GM18517 (cell line): ENCODE measurements around the gene TBL1XR1.

Experiments
- ATAC-seq: cut with Tn5 transposase; IDR thresholded peaks from one replicate; pipeline ENCODE4 v1.9.1; 2021; ENCODE audit warnings: mild to moderate bottlenecking, moderate library complexity; ENCODE audit not compliant: unreplicated experiment

The TBL1XR1 gene

DNA sequence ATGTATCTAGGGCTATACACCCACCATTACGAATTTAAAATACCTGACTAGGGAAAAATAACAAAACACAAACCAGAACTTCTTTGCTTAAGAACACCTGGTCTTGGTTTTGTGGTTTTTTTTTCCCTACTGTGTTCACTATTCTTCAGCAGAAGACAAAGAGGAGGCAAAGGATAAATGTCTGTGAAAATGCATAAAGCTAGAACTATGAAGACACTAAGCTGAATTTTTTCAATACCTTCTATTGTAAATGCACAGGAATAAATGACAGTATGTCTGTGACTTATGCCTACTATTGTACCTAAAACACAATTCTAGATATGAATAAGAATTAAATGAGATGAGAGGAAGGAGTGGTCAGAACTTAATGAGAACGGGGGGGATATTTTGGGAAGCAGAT is 86.9 kb downstream of the TBL1XR1 start:
- no peak for ATAC-seq

DNA sequence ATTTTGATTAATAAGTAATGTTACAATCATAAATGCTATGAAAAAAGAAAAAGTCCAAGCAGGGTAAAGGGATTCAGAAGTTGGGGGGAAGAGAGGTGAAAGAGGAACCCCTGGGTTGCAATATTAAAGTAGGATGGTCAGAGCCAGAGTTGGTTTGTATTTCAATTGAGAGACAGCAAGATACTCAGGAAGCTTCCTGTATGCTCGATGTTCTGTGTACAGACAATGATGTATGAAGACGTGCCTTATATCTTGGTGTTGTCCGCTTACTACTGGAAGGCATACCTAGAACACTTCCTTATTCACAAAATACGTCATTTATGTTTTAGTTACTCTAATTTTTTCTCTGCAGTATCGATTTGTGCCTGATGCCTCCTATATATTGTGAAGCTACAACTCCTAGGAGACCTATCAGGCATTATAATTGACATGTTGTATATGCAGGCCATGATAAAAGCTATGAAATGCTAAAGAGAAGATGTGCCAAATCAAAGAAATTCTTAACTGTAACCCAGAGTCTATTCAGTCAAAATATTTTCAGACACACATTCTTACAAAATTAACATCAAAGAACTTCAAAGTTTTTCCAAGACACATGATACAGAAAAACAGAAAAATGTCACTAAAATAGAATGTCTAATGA is 87.5 kb downstream of the TBL1XR1 start:
- ATAC-seq: no peak

DNA sequence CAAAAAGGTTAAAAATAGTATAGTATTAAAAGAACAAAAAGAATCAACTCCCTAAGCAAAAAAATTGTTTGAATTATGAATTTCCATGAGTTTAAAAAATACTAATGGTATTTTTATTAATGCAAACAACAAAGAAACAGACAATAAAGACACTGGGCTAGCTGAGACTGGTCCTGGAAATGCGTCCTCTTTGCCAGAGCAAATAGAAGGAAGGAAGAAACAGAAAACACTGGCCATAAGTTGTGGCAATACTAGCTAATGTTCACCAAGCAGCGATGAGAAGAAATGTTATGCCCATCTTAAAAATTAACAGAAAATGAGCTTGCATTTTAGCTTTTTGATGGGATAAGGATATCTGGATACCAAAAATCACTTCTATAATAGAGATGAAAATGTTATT is 88.6 kb downstream of the TBL1XR1 start:
- no peak for ATAC-seq

DNA sequence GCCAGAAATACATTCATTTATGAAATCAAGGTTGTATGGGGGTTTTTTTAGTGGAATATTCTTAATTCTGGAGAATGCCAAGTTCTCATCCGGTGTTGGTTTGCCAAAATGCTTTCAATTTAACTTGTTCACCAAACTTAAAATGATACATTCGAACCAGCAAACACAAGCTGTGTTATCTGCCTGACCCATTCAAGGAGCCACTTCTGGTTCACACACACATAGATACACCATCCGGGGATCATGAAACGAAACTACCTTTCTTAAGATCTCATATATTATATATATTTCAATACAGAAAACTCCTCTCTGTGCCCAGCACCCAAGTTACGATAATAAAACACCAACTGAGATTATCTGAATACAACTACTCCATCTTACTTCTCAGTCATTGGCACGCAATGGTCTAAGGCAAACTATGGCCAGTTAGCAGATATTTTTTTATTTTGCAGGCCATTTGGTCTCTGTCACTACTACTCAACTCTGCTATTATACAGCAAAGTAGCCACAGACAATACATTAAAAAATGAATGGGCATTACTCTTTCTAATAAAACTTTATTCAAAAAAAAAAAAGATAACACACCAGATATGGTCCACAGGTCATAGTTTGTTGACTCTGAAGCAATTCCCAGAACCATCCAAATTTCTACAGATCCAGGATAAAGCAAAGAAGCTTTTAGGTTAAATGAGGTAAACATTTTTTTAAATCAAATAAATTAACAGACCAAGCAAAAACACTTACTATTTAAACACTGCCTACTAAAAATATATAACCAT is 89.6 kb downstream of the TBL1XR1 start:
- ATAC-seq: no peak

DNA sequence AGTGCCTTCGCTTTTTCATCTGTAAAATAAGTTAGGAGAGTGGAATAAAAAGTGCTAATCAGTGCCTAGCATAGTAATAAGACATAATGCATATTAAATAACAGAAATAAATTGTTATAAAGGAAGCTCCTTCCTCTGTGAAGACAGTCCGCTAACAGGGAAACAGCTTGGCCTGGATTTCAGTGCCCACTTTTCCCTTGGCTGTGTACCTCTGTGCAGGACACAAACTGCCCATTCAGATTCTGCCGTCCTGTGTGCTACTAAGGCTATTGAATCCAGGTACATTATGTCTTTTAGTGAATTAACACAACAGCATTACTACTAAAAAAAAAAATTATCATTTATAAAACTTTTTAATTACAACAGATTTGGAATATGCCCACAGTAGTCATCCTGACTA is 90.7 kb downstream of the TBL1XR1 start:
- ATAC-seq: no peak

DNA sequence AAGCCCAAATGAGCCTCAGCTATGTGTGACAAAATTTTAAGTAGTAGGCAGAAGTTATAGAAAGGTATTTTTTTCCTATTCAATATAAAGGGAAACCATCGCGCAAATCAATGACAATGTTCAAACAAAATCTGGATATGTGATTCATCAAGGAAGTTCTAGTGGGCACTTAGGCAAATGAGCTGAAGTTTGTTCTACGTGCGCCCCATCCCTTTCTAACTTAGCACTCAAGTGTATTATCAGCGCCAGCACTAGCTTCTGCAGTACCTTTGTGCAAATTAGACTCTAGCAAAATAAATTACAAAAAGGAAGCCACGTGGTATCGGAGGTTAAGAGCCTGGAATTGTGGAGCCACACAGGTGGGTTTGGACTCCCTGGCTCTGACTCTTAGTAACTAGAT is 91.1 kb downstream of the TBL1XR1 start:
- no peak for ATAC-seq

DNA sequence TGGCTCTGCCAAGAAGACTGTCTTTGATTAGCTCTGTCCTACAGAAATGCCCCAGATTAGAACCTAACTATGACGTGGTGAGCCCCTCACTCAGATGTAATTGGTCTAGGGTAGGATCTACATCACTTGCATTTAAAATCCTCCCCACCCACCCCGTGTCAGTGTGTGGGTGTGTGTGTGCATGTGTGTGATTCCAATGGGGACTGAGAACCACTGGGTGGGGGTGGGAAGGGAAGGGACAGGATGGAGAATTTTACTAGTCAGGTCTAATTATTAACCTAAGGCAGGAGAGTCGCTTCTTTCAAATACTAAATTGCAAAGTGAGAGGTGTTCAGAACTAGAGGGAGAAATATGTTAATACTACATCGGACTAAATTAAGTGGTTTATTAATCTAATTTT is 91.7 kb downstream of the TBL1XR1 start:
- no peak for ATAC-seq

DNA sequence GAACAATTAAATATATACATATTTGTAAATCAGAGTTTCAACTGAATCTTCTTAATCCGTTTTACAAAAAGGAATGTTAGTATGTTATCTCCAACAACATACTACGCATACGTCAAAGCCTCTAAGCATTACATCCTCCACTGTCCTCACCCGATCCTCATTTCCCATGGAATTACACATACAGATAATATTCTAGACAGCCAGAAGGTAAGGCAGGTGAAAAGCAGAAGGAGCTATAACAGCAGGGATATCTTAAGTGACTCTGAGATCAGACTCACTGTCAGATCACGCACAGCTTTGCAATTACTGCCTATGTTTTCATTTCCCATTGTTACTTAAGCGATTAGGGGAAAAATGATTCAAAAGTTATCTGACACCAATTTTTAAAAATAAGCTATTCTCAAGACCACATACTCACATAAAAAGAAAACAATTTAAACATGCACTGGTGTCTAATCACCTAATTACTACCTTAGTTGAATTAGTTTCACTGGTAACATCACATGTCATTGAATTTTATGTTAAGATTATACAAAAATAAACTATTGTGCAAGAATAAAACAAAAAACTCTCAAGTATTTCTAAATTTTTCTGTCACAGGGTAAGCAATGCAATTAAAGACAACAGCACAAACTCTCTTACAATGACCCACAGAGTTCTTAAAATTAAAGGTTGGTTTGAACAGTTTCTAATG is 92.8 kb downstream of the TBL1XR1 start:
- ATAC-seq: no peak

DNA sequence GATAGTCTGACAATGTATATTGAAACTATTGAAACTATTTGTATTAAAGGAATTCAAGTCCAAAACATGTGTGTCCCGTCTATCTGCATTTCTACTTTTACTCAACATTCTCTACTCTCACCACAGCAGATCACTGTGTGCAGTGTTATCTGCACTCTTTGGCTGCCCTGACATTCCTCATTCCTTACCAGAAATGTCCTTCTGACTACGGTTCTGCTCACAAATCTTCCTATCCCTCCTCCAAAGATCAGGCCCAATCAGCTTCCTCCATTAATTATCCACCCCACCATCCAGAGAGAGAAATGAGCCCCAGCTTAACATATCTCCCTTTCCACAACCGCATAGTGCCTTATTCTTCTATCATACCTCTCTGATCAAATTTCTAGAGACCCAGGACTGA is 94.7 kb downstream of the TBL1XR1 start:
- ATAC-seq: no peak

DNA sequence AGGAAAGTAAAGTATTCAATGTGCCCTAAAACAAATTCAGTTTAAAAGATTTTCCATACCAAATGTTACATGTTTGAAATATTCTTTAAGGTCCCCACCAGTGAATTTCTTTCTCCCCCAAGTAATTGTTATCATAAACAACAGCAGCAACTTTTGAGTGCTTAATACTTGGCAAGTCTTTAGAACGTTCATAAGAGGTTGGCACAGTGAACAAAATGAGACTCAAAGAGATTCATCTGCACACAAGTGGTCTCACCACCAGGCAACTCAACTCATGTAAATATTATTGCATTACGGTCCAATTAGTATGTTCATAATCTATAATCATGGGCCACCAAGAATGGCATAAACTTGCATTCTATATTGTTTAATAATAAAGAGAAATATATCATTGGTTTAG is 98.7 kb downstream of the TBL1XR1 start:
- ATAC-seq: no peak

DNA sequence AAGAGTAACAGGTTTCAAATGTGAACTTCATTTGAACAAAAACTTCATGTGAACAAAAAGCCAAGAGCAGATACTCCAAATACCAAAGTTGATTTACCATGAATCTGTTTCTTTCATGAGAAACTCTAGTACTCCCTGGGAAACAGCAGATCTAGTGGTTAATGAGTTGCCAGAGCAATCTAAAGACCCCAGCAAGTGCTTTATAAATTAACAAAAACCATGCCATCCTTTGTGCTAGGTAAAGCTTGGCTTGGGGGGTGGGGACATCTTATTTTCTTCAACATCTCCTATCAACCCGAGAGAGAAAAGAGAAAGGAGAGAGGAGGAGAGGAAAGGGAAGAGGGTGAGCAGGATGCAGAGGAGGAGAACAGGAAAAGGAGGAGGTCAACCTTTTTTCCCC is 100.7 kb downstream of the TBL1XR1 start:
- no peak for ATAC-seq

DNA sequence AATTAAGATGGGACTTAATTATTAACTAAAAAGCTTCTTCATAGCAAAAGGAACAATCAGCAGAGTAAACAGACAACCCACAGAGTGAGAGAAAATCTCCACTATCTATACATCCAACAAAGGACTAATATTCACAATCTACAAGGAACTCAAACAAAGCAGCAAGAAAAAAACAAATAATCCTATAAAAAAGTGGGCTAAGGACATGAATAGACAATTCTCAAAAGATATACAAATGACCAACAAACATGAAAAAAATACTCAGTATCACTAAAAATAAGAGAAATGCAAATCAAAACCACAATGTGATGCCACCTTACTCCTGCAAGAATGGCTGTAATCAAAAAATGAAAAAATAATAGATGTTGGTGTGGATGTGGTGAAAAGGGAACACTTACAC is 103.3 kb downstream of the TBL1XR1 start:
- ATAC-seq: no peak

DNA sequence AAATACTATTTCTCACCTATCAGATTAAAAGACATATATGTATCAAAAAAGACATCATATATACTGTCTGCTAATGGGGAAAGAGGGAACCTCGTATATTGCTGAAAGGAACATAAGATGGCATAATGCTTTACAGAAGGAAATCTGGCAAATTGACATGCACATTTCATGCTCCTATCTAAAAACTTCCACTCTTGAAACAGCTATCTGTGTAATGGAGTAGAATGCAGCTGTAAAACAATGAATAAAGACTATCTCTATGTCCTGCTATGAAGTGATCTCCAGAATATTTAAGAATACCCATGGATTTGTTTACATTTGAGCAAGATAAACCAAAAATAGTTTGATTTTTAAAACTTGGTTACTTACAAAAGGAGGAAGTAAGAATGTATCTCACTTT is 107.4 kb downstream of the TBL1XR1 start:
- ATAC-seq: no peak

DNA sequence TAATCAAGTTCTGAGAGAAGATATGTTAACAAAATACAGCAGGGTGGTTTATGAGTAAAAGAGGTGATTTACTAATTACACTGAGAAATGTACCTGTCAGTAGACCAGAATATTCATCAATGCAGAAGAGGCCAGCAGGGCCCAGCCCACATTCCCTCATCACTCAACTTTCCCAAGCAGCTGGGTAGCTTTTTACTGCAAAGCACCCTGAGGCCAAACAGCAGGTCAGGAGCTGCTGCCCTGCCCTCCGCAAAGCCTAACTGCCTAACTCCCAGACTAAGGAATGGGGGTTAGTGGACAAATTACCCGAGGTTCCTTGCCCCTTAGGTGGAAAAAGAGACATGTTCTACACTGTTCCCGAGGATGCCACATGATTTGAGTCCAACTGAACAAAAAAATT is 108.2 kb downstream of the TBL1XR1 start:
- ATAC-seq: no peak

DNA sequence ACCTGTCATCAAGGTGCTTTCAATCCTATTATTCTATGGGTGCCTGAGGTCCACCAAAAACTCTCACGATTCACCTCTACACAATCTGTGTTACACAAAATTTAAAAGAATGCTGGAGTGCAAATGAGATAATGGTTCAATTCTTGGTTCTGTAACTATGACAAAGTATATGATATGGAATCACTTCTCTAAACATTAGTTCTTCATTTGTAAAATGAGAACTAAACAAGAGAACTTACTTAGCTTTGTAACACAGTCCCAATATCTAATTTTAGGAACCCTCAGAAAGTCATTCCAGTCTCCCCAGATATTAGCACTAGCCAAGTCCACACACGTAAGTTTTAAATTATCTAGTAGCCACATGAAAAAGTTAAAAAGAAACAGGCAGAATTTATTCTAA is 111.5 kb downstream of the TBL1XR1 start:
- ATAC-seq: no peak

DNA sequence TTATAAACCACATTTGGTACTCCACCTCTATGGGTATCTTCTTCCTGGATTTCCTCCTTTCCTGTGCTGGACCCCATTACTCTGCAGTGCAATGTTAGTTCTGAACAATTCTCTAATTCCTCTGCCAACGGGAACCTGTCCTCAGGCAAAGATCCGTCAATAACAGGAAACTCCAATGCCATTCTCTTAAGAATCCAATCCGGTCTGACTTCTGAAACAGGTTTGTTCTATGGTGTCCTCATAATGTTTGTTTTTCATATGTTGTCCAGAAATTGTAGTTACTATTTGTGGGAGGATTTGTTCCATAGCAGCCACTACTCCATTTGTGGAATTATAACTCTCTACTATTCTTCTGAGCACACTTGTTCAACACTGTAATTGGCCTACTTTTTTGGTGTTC is 112.7 kb downstream of the TBL1XR1 start:
- no peak for ATAC-seq

DNA sequence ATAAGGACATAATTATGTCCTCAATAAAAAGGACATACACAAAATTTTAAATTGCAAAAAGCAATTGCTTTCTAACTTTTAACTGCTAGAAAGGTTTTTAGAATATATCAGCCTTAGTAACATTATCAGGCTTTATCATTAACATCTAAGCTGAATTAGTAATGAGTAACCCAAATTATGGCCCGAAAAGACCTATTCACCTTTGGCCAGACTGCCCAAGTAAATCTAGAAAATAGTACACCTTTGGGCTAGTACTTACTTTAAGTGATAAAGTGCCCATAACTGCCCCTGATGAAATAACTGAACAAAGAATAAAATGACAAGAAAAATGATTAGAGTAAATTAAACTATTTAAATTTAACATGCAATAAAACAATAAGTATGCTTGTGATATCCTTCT is 117.2 kb downstream of the TBL1XR1 start:
- no peak for ATAC-seq

DNA sequence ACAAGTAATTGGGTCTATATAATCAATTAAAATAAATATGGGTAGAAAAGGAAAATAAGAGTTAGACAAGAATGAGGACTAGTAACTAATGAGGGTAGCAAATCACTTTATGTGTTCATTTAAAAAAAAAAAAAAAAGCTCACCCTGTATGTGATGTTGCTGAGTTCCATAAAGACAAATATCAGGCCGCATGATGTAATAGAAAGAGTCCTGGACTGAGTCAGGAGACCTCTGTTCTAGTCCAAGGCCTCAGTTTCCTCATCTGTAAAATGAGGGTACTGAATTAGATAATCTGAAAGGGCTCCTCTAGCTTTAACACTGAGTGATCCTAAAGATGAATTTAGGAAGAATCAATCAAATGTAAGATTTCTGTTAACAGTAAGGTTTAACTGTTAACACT is 117.6 kb downstream of the TBL1XR1 start:
- ATAC-seq: no peak

DNA sequence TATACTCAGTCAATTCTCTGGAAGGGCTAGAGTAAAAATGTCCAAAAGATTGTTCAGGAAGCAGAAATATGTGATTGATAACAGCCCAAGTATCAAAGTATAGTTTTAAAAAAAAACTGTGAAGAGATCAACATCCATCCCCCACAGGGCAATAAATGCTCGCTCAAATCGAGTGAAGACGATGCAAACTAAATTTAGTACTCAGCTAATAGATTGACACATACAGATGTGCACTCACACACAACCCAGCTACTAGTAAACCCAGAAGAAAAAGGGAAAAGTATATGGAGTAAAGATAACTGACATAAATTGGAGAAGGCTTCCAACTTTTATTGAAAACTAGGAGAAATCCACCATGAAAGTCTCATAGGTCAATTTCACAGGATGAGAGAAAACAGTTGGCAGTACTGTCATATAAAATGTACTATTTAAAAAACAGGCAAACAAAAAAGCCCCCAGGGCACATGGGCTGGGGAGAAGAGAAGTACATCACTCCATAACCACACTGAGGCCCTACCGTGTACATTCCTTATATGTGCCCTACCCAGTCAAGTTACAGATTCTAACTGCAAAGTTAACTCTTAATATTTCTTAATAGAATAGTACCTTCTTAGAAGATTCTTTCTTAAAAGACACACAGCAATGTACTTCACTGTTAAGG is 125.7 kb downstream of the TBL1XR1 start:
- no peak for ATAC-seq

DNA sequence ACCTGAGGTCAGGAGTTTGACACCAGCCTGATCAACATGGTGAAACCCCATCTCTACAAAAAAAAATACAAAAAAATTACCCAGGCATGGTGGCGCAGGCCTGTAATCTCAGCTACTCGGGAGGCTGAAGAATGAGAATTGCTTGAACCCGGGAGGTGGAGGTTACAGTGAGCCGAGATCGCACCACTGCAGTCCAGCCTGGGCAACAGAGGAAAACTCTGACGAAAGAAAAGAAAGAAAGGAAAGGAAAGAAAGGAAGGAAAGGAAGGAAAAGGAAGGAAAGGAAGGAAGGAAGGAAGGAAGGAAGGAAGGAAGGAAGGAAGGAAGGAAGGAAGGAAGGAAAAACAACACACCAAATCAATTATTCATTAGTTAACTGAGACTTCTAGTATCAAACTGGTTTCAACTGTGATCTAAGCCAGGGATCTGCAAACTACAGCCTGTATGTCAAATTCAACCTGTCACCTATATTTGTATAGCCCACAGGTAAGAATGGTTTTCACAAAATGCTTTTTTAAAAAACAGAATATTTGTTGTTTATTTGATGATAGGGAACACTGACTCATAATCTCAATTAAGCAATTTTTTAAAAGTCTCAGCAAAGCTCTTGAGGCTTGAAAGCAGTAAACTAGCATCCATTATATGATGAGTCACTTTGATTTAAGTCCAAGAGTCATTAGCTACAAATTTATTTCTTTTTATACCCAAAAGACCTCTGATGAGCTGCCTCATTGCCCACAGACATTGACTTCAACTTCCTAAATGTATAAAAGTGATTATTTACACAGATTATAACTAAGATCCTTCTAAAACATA is 127.6 kb downstream of the TBL1XR1 start:
- no peak for ATAC-seq

DNA sequence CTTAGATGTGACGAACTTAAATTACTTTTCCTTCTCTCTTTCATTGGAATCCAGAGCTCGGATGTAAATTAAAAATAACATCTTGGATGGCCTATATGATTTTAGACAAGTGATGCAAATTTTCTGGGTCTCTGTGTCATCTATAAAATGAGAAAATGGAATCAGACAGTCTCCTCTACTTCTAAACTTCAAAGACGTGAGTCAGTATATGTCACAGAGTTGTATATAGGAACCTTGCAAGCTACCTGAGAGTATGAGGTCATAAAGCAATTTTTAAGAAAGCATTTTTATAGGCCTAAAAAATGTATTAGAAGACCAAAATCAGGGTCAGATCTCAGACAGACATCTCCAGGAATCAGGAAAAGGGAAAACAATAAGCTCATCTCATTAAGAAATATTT is 128.3 kb downstream of the TBL1XR1 start:
- ATAC-seq: no peak
